ENCODE measurements around the gene SIGLEC12. TPM values are rescaled to one million over a fixed set of nuclear protein-coding genes. Genes with fewer than 3 reads are reported as not detected.
A peak's percentile ranks its signal among the peaks of the same experiment; 100 is the strongest.
"Not testable (repeated sequence)": the region's sequence is repeated elsewhere in the genome, so short reads cannot be mapped to it uniquely, and the experiment has no call there.

Gene SIGLEC12
- total RNA-seq, 2 donors from 2014 or later: 0.70 TPM; not detected in 1

GRCh38 chr19:51467864-51468544 lies 33.6 kb downstream of the SIGLEC12 start:
- ATAC-seq: no peak
- H3K27me3 Mint-ChIP-seq: peaks cover 39 to 42% of the 10 kb centered on the region in 2 donors
- no peaks in the 10 kb centered on the region for H3K9me3 Mint-ChIP-seq
- H3K4me1 Mint-ChIP-seq (ENCODE audit: low read depth in 2 of 2): peaks cover 6 to 22% of the 10 kb centered on the region in 2 donors
- no peak overlapping the region for H3K4me3 Mint-ChIP-seq
- H3K27ac Mint-ChIP-seq: no peak overlapping the region
- H3K36me3 Mint-ChIP-seq: no peaks in the 10 kb centered on the region
- no peak for DNase-seq (ENCODE audit: low spot score)

- DNase-seq (ENCODE audit: low spot score) (no peak), ATAC-seq (no peak)
- Mint-ChIP-seq H3K36me3 (no peaks in the 10 kb centered on the region), H3K27me3 (peaks cover 32 to 37% of the 10 kb centered on the region in 2 donors), H3K4me3 (no peak overlapping the region), H3K4me1 (ENCODE audit: low read depth in 2 of 2) (peaks cover 9 to 18% of the 10 kb centered on the region in 2 donors), H3K27ac (no peak overlapping the region), H3K9me3 (no peaks in the 10 kb centered on the region)
Observed at GRCh38 chr19:51466723-51467122, 34.9 kb downstream of the SIGLEC12 start.

- Mint-ChIP-seq H3K27me3 (peaks cover 39 to 44% of the 10 kb centered on the region in 2 donors), H3K4me3 (peak overlapping the region; percentile 50), H3K4me1 (ENCODE audit: low read depth in 2 of 2) (peaks cover 9 to 27% of the 10 kb centered on the region in 2 donors)
- ATAC-seq: peak; percentile 67 to 75
- DNase-seq (ENCODE audit: low spot score); H3K9me3 Mint-ChIP-seq; H3K36me3 Mint-ChIP-seq; H3K27ac Mint-ChIP-seq: not testable (repeated sequence)
Observed at GRCh38 chr19:51463976-51464581, 37.5 kb downstream of the SIGLEC12 start.

GRCh38 chr19:51462681-51463080 lies 38.9 kb downstream of the SIGLEC12 start:
- Mint-ChIP-seq H3K27ac (no peak overlapping the region), H3K4me1 (ENCODE audit: low read depth in 2 of 2) (peaks cover 9 to 27% of the 10 kb centered on the region in 2 donors), H3K27me3 (peaks cover 39 to 41% of the 10 kb centered on the region in 2 donors), H3K36me3 (no peaks in the 10 kb centered on the region), H3K9me3 (no peaks in the 10 kb centered on the region), H3K4me3 (peak overlapping the region; percentile 50)
- DNase-seq (ENCODE audit: low spot score) (no peak), ATAC-seq (no peak)

GRCh38 chr19:51462276-51462675 lies 39.3 kb downstream of the SIGLEC12 start:
- Mint-ChIP-seq H3K36me3 (no peaks in the 10 kb centered on the region), H3K9me3 (no peaks in the 10 kb centered on the region), H3K27me3 (peaks cover 37 to 39% of the 10 kb centered on the region in 2 donors), H3K27ac (no peak overlapping the region), H3K4me3 (no peak overlapping the region), H3K4me1 (ENCODE audit: low read depth in 2 of 2) (peaks cover 9 to 27% of the 10 kb centered on the region in 2 donors)
- peak; percentile 44 for DNase-seq (ENCODE audit: low spot score)
- ATAC-seq: no peak

GRCh38 chr19:51461723-51462161 lies 39.9 kb downstream of the SIGLEC12 start:
- Mint-ChIP-seq H3K4me3 (no peak overlapping the region), H3K4me1 (ENCODE audit: low read depth in 2 of 2) (peaks cover 10 to 27% of the 10 kb centered on the region in 2 donors), H3K27ac (peak overlapping the region in 1 of 2 donors; percentile 43), H3K36me3 (no peaks in the 10 kb centered on the region), H3K27me3 (peaks cover 33 to 36% of the 10 kb centered on the region in 2 donors), H3K9me3 (no peaks in the 10 kb centered on the region)
- DNase-seq (ENCODE audit: low spot score) (no peak), ATAC-seq (peak in 1 of 2 donors; percentile 68)

- no peaks in the 10 kb centered on the region for H3K36me3 Mint-ChIP-seq
Observed at GRCh38 chr19:51460164-51460992, 41.2 kb downstream of the SIGLEC12 start.

GRCh38 chr19:51458899-51459505 lies 42.6 kb downstream of the SIGLEC12 start:
- Mint-ChIP-seq H3K27ac (peak overlapping the region in 1 of 2 donors; percentile 53), H3K36me3 (no peaks in the 10 kb centered on the region), H3K4me1 (ENCODE audit: low read depth in 2 of 2) (peaks cover 9 to 19% of the 10 kb centered on the region in 2 donors), H3K9me3 (no peaks in the 10 kb centered on the region), H3K4me3 (no peak overlapping the region), H3K27me3 (peaks cover 9 to 19% of the 10 kb centered on the region in 2 donors)
- DNase-seq (ENCODE audit: low spot score) (peak; percentile 28), ATAC-seq (no peak)

More at GRCh38 chr19:51460164-51460992, 41.2 kb downstream of the SIGLEC12 start:
- DNase-seq (ENCODE audit: low spot score) (no peak), ATAC-seq (no peak)
- Mint-ChIP-seq H3K27me3 (peaks cover 22 to 25% of the 10 kb centered on the region in 2 donors), H3K9me3 (no peaks in the 10 kb centered on the region), H3K4me1 (ENCODE audit: low read depth in 2 of 2) (peaks cover 13 to 27% of the 10 kb centered on the region in 2 donors), H3K27ac (peak overlapping the region in 1 of 2 donors; percentile 35), H3K4me3 (no peak overlapping the region)

GRCh38 chr19:51458051-51458645 lies 43.5 kb downstream of the SIGLEC12 start, which contains the start of gene SIGLEC8:
SIGLEC8 (minus strand) TSS chr19:51458454; CDS start chr19:51458387, 67 bp downstream.
- Mint-ChIP-seq H3K9me3 (no peaks in the 10 kb centered on the region), H3K36me3 (no peaks in the 10 kb centered on the region), H3K4me1 (ENCODE audit: low read depth in 2 of 2) (peaks cover 12 to 13% of the 10 kb centered on the region in 2 donors), H3K4me3 (no peak within 1 kb of the TSS), H3K27me3 (peaks cover 7 to 23% of the 10 kb centered on the region in 2 donors), H3K27ac (peak within 1 kb of the TSS in 1 of 2 donors; percentile 53)
- DNase-seq (ENCODE audit: low spot score): peak; percentile 52
- no peak for ATAC-seq

GRCh38 chr19:51457351-51458013 lies 44.1 kb downstream of the SIGLEC12 start:
- ATAC-seq (peak in 1 of 2 donors; percentile 14), DNase-seq (ENCODE audit: low spot score) (peak; percentile 57)
- Mint-ChIP-seq H3K4me1 (ENCODE audit: low read depth in 2 of 2) (peaks cover 8 to 11% of the 10 kb centered on the region in 2 donors), H3K27me3 (peaks cover 7 to 23% of the 10 kb centered on the region in 2 donors), H3K9me3 (no peaks in the 10 kb centered on the region), H3K4me3 (no peak overlapping the region), H3K27ac (no peak overlapping the region), H3K36me3 (no peaks in the 10 kb centered on the region)

- no peaks in the 10 kb centered on the region for H3K9me3 Mint-ChIP-seq
Observed at GRCh38 chr19:51456541-51457290, 44.9 kb downstream of the SIGLEC12 start.

More at GRCh38 chr19:51456541-51457290, 44.9 kb downstream of the SIGLEC12 start:
- Mint-ChIP-seq H3K4me1 (ENCODE audit: low read depth in 2 of 2) (peaks cover 8 to 9% of the 10 kb centered on the region in 2 donors), H3K27me3 (peaks cover 7 to 27% of the 10 kb centered on the region in 2 donors), H3K4me3 (no peak overlapping the region), H3K27ac (no peak overlapping the region), H3K36me3 (no peaks in the 10 kb centered on the region)
- no peak for DNase-seq (ENCODE audit: low spot score)
- no peak for ATAC-seq
